HG03060 (cell line): ENCODE results near the gene ZNF165.
"Not testable (repeated sequence)": the region's sequence is repeated elsewhere in the genome, so short reads cannot be mapped to it uniquely, and the experiment has no call there.

Source experiments
- ATAC-seq: cut with Tn5 transposase; IDR thresholded peaks from one replicate; pipeline ENCODE4 v1.9.1; 2021; ENCODE audit warnings: low read depth, moderate number of reproducible peaks; ENCODE audit not compliant: unreplicated experiment

The ZNF165 gene

GRCh38 chr6:28118217-28118616 is 37.8 kb downstream of the ZNF165 start:
- ATAC-seq = no peak

GRCh38 chr6:28121876-28122275 is 41.5 kb downstream of the ZNF165 start:
- no peak for ATAC-seq

GRCh38 chr6:28122283-28122682 is 41.9 kb downstream of the ZNF165 start:
- not testable (repeated sequence) for ATAC-seq

- no peak for ATAC-seq
Measured at GRCh38 chr6:28124350-28124970, 44.1 kb downstream of the ZNF165 start, which contains the start of gene ZSCAN16. Gene ZSCAN16, plus strand, starts transcription at chr6:28124609. Its CDS starts 835 bp downstream, at chr6:28125444.

DNA sequence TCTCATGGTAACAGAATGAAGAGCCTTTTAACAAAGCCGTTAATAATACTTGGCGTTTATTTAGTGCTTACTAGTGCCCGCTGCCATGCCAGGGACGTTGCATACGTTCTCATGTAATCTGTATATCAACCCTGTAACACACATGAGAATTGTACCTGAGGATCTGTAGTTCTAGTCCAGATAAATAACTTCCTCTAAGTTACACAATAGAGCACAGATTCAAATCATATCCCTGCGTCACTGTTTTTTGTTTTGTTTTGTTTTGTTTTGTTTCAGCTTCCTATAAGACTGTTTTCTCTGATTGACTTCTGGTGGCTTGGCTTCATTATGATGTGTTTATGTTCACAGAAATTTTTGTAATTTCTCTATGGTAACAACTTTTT is 44.6 kb downstream of the ZNF165 start:
- ATAC-seq = no peak

DNA sequence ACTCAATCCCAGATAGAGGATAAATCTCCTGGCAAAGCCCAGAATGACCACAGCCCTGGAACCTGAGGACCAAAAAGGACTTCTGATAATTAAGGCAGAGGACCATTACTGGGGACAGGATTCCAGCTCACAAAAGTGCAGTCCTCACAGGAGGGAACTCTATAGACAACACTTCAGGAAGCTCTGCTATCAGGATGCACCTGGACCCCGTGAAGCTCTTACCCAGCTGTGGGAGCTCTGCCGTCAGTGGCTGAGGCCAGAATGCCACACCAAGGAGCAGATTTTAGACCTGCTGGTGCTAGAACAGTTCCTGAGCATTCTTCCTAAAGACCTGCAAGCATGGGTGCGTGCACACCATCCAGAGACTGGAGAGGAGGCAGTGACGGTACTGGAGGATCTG is 45.0 kb downstream of the ZNF165 start:
- ATAC-seq = no peak

GRCh38 chr6:28134015-28134414 is 53.6 kb downstream of the ZNF165 start:
- ATAC-seq = no peak

- no peak for ATAC-seq
Measured at GRCh38 chr6:28134716-28135115, 54.3 kb downstream of the ZNF165 start.

GRCh38 chr6:28135393-28135792 is 55.0 kb downstream of the ZNF165 start:
- ATAC-seq = no peak

GRCh38 chr6:28136585-28137504 is 56.5 kb downstream of the ZNF165 start:
- peak; percentile 32 for ATAC-seq

DNA sequence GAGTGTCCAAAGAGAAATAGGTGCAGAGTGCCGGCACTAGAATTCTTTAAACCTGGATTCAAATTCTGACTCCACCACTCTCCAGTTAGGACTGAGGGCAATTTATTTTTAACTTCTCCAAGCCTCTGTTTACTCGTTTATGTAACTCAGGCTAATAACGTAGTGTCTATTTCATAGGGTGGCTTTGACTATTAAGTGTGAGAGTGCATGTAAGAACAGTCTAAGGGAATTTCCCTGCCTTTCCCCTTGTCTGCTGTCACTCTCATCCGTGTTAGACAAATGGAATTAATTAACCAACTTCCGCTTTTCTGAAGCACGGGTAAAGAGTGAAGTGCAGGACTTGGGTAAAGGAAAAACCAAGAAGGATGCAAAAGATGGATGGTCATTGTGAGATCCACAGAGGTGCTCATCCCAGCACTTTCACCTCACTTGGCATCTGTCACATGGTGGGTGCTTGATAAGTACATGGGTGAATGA is 57.2 kb downstream of the ZNF165 start:
- ATAC-seq = no peak
